HPDE6-E6E7 (cell line): ENCODE results near the gene DSC1.
"Not testable (repeated sequence)": the region's sequence is repeated elsewhere in the genome, so short reads cannot be mapped to it uniquely, and the experiment has no call there.

Experiments
- DNase-seq: peaks from one replicate; pipeline ENCODE4 v3.0.0; 2011; ENCODE audit warnings: missing footprints; ENCODE audit errors: extremely low spot score

Gene DSC1

GRCh38 chr18:31162825-31163435, at the start of gene DSC1:
TSS of gene DSC1 (minus strand) at chr18:31162856. CDS start at chr18:31162594, 262 bp downstream.
- no peak for DNase-seq

- DNase-seq: no peak
Measured at GRCh38 chr18:31211047-31211446, 48.4 kb upstream of the DSC1 start.

- no peak for DNase-seq
Measured at GRCh38 chr18:31209041-31209440, 46.4 kb upstream of the DSC1 start.

- DNase-seq: no peak
Measured at GRCh38 chr18:31207391-31207790, 44.7 kb upstream of the DSC1 start.

- DNase-seq: peak; percentile 86
Measured at GRCh38 chr18:31206787-31207381, 44.2 kb upstream of the DSC1 start.

GRCh38 chr18:31206071-31206470, 43.4 kb upstream of the DSC1 start:
- no peak for DNase-seq

- no peak for DNase-seq
Measured at GRCh38 chr18:31205273-31205672, 42.6 kb upstream of the DSC1 start.

- no peak for DNase-seq
Measured at GRCh38 chr18:31204833-31205232, 42.2 kb upstream of the DSC1 start.

GRCh38 chr18:31204166-31204565, 41.5 kb upstream of the DSC1 start:
- no peak for DNase-seq

- no peak for DNase-seq
Measured at GRCh38 chr18:31203794-31204148, 41.1 kb upstream of the DSC1 start.

GRCh38 chr18:31203096-31203793, 40.6 kb upstream of the DSC1 start:
- DNase-seq: no peak

- DNase-seq: no peak
Measured at GRCh38 chr18:31199190-31199769, 36.6 kb upstream of the DSC1 start.

- peak; percentile 55 for DNase-seq
Measured at GRCh38 chr18:31197676-31198075, 35.0 kb upstream of the DSC1 start.

- DNase-seq: no peak
Measured at GRCh38 chr18:31195063-31195462, 32.4 kb upstream of the DSC1 start.

- DNase-seq: no peak
Measured at GRCh38 chr18:31192086-31192776, 29.6 kb upstream of the DSC1 start.

GRCh38 chr18:31190919-31191318, 28.3 kb upstream of the DSC1 start:
- DNase-seq: peak; percentile 29

- DNase-seq: no peak
Measured at GRCh38 chr18:31189757-31190156, 27.1 kb upstream of the DSC1 start.

- no peak for DNase-seq
Measured at GRCh38 chr18:31185186-31185950, 22.7 kb upstream of the DSC1 start.

GRCh38 chr18:31183302-31183701, 20.6 kb upstream of the DSC1 start:
- no peak for DNase-seq

- not testable (repeated sequence) for DNase-seq
Measured at GRCh38 chr18:31177369-31177768, 14.7 kb upstream of the DSC1 start.

GRCh38 chr18:31176531-31176930, 13.9 kb upstream of the DSC1 start:
- DNase-seq: no peak
